Measurements from ENCODE around the gene NHSL2.
"Not testable (repeated sequence)": the region's sequence is repeated elsewhere in the genome, so short reads cannot be mapped to it uniquely, and the experiment has no call there.

Gene NHSL2

DNA sequence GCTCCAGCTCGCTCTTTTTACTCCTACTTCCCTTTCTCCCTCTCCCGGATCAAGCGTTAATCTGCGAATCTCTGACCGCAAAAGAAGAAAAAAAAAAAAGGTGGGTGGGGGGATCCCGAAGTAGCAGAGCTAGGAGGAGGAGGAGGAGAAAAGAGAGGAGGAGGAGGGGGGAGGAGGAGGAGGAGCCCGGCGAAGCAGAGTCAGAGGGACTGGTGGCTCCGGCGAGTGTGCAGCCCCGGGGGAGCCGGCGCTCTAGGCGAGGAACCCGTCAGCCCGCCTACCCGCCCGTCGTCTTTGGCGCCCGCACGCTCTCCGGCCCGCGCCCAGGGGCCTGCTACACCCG lies at the start of gene NHSL2:
Gene NHSL2, plus strand, starts transcription at position 203 of the 343 bp plus-strand sequence.
- peak; percentile 13 for DNase-seq

DNA sequence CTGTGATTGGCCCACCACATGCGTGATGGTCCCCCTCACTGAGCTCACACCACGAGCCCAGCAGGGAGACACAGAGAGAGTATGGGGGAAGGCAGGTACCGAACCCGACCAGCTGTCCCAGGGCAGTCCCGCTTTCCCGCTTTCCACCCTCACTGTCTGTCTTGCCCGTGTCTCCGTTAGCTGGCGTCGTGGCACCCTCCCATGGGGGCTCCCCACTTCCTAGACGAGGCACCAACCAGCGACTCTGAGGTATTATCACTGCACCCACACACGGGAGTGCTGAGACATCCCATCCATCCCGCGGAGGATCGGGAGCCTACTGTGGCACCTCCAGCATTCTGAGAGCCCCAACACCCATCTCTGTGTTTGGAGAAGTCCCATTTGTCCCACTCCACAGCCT lies 43.0 kb upstream of the NHSL2 start:
- DNase-seq = no peak

DNA sequence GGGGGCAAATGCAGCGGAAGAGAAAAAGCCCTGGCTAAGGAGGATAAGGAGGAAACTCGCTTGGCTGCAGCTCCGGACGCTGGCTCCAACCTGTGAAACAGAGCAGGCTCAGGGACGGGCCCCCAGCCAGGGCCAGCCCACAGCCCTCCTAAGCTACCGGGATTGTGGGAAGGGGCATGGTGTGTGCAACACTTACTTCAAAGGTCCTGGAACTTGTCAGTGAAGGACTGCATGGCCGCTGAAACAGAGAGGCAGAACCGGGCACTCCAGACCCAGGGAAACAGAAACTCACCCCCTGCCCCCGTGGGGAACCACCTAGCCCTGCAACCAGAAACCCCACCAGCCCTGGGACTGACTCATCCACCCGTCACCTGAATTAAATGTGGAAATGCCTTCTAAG lies 41.1 kb upstream of the NHSL2 start:
- not testable (repeated sequence) for DNase-seq

DNA sequence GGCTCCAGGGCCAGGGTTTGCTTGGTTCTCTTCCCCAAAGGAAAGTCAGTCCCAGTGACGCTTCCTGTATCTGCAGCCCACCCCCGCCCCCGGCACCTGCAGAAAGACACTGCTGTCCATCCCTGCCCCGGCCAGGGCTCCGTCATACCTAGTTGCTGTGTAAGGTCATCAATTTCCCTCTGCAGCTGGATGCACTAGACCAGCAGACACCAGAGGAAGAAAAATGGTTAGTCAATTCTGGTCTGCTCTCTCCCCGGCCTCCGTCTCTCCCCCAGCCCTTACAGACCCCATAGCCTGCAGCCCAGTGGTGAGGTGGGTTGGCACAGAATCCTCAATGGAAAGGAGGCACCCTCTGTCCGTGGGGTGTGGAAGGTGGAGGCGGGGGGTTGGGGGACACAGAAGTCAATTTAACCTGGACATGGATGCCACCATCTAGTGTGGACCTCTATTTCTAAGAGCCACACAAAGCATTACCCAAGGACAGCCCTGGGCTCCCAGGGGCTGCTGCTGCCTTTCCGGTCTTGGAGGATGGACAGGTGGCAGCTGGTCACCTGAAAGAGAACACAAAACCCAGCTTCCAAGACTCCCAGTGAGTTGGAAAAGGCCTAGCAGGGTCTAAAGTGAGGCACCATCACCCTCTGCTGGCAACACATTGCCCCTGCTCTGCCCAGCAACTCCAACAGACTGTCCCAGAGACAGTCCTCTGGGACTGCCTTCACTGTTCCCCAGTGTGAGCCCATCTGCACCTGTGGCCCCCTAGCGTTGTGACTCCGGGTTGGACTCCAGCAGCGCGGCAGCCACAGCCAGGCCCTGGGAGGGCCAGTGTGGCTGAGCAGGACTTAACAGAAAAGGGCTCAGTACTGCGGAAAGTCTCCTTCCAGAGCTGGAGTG lies 40.2 kb upstream of the NHSL2 start:
- peak; percentile 9 for DNase-seq

DNA sequence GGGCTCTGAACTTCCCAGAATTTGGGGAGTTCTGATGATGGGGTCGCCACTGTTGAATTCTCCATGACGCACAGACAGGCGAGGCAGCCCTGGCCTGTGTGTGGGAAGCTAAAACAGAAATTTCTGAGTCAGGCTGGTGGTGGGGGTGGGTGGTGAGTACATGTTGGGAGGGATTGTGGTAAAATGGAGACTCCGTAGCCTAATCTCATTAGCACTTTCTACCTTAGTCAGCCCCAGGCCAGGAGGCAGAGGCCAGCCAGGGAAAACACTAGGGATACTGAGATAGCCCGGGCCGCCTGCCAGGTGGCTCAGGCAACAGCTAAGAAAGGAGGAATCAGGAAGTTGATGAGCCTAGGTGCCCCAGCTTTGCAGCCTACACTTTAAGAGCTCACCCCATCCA lies 39.3 kb upstream of the NHSL2 start:
- no peak for DNase-seq

DNA sequence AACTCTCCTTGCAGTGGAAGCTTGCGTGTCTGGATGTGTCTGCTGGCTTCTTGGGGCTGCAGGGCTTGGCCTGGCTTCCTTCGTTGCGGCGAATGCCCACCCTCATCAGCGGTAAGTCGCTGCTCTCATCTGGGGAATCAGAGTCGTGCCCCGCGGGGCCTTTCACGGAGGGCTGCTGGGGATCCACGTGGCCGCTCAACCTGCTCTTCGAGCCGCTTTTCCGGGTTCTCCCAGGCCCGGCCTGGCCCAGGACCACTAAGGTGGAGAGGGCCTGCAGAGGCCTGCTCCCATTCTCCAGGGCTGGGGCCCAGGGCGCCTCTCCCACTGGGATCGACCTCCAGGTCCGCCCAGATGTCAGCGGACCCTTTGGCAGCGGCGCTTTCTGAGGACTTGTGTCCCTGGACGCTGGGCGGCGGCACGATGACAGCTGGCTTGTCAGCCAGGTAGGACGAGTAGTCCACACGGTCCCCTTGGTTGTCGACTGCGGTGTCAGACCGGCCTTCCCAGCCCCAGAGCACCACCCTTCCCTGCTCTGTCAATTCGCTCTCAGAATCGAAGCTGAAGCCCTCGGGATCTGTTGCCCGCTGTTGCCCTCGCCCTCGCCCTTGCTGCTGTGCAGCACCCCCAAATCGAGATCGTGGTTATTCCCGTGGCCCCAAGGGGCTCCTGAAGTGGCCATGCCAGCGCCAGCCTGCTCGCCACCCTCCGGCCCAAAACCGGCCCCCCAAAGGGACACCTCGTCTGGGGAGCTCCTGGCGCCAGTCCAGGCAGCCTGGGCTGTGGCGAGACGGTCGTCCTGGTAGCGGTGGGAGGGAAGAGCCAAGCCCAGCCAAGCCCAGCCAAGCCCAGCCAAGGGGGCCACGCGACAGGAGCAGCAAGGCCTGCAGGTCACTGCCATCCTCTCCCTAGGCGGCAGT lies 37.8 kb upstream of the NHSL2 start:
- no peak for DNase-seq

DNA sequence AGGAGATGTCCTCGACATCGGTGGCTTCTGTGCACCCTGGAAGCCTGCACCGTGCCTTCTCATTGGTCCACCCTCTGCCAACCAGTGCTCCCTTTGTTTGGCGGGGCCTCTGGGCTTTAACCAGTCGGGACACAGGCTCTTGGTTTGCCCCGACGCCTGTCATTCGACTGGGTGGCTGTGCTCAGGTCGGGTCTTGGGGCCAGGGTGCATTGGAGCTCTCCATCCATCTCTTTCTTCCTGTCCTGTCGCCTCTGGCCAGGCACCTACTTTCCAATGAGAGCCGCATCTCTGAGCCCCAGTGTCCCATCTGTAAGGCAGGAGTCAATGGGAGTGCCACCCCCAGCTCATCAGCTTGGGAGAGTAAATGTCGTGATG lies 37.2 kb upstream of the NHSL2 start:
- no peak for DNase-seq

DNA sequence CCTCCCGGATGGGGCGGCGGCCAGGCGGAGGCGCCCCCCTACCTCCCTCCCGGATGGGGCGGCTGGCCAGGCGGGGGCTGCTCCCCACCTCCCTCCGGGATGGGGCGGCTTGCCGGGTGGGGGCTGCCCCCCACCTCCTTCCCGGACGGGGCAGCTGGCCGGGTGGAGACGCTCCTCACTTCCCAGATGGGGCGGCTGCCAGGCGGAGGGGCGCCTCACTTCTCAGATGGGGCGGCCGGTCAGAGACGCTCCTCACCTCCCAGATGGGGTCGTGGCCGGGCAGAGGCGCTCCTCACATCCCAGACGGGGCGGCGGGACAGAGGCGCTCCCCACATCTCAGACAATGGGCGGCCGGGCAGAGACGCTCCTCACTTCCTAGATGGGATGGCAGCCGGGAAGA lies 33.8 kb upstream of the NHSL2 start:
- DNase-seq = not testable (repeated sequence)

DNA sequence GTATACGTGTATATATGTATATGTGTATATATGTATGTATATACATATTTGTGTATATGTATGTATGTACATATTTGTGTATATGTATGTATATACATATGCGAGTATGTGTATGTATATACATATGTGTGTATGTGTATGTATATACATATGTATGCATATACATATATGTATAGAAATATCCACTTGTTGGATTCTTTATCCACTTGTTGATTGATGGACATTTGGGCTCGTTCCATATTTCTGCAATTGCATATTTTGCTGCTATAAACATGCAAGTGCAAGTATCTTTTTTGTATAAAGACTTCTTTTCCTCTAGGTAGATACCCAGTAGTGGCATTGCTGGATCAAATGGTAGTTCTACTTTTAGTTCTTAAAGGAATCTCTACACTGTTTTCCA lies 25.5 kb upstream of the NHSL2 start:
- DNase-seq = no peak

DNA sequence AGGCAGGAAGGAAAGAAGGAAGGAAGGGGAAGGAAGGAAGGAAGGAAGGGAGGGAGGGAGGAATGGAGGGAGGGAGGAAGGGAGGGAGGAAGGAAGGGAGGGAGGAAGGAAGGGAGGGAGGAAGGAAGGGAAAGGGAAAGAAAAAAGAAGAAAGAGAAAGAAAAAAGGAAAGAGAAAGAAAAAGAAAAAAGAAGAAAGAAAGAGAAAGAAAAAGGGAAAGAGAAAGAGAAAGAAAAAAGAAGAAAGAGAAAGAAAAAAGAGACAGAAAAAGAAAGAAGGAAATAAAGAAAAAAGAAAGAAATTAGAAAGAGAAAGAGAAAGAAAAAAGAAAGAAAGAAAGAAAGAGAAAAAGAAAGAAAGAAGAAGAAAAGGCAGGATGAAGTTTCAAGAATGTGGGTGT lies 15.0 kb upstream of the NHSL2 start:
- no peak for DNase-seq

DNA sequence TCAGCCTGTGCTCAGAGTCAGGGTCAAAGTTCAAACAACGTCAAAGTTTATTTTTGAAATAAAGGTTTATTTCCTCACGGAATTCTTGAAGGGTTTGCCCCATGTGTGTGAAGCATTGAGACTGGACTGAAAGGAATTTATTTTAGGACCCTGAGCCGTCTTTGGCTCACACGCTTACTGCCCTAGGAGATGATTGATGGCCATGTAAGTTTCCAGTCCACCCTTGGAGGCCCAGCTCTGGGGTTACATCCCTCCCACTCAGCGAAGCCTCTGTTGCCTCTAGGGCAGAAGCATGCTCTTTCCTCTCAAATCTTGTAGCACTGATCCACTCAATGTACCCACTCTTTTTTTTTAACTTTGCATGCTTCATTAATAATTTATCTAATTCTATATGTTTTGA lies 4.5 kb upstream of the NHSL2 start:
- DNase-seq = no peak

DNA sequence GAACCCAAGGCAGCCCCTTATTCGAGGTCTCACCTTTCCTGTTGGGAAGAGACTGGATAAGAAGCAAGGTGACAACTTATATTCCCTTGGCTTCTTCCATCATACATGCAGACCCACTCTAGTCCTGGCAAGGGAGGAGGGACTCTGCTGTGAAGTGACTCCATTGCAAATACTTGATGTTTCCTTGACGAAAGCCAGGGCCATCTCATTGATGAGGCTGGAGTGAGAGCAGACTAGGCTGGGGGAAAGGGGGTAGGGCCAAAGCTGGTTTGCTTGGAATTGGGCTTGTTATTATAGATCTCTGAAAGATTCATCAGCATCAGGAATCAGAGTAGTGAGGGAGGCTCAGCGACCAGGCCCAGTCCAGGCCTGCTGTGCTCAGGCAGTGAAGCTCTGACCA lies 2.3 kb upstream of the NHSL2 start:
- no peak for DNase-seq

DNA sequence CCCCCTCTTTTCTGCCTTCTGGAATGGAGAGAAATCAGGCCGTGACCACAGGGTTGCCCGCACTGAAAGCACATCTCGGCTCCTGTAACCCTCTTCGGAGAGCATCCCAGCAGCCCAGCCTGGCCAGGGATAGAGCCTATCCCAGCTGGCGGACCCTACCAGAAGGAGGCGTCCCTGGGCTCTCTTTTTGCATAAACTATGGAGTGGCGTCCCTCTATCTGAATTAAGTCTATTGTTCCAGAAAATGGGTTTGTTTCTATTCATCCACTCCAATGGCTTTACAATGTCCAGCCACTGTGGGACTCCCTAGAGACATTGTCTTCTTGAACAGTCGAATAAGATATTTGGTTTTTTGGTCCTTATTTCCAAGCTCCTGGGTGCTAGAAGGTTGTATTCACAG lies 689 bp upstream of the NHSL2 start:
- DNase-seq = no peak

DNA sequence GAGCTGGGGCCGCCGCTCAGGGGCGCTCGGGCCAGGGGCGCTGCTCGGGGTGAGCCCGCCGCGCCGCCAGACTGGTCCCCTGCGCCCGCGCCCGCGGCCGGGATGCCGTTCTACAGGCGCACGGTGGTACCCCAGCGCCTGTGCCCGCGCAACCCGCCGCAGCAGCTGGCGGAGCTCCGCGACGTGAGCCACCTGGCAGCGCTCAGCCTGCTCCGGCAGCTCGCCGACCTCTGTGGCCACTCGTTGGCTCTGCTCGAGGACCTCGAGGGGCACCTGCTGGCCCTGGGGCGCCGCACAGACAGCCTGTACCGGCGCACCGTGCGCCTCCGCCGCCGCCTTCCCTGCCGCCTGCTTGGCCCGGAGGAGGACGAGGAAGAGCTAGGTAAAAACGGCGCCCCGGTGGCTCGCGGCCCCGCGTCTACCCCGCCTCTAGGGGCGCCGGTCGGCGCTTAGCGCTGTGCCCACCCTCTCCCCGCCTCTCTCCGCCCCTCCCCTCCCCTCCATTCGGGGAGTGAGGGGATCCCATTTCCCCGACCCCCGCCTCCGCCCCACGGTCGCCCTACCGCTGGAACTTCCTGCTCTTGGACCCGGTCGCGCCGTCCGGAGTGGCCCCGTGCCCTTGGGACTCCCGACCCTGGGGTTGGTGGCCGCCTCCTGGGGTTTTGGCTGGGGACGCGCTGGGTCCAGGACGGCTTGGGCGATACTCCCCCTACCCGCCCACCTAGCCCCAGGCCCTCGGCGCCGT lies 513 bp downstream of the NHSL2 start:
- peak; percentile 13 for DNase-seq

DNA sequence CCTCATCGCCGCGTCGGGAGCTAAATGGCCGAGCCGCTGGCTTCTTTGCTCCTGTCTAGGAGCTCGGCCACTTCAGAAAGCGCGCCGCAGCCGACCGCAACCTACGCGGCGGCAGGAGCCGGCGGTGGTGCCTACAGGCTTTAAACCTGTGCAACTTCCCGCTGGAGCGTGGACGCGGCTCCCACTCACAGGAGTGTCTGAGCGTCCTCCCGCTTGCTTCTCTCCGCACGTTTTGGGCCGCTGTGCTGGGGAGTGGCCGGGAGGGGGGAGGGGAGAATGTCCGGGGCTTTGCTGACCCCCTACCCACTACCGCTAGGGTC lies 1.0 kb downstream of the NHSL2 start:
- no peak for DNase-seq

DNA sequence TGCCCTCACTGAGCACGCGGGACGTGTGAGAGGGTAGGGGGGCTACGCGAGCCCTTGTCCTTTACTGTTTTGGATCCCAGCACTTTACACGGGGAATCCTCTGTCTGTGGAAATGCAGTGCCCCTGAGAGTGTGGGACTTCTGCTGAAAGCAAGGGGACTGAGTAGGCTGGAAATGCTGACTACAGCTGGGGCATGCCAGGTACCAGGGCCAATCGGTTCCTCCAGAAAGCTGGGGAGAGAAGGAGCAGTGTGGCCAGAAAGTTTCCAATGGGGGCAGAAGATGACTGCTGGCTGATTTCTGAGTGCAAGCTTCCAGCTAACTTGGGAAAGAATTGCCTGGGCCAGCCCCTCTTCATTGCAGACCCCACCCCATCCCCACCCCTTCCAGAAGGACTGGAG lies 1.5 kb downstream of the NHSL2 start:
- no peak for DNase-seq

DNA sequence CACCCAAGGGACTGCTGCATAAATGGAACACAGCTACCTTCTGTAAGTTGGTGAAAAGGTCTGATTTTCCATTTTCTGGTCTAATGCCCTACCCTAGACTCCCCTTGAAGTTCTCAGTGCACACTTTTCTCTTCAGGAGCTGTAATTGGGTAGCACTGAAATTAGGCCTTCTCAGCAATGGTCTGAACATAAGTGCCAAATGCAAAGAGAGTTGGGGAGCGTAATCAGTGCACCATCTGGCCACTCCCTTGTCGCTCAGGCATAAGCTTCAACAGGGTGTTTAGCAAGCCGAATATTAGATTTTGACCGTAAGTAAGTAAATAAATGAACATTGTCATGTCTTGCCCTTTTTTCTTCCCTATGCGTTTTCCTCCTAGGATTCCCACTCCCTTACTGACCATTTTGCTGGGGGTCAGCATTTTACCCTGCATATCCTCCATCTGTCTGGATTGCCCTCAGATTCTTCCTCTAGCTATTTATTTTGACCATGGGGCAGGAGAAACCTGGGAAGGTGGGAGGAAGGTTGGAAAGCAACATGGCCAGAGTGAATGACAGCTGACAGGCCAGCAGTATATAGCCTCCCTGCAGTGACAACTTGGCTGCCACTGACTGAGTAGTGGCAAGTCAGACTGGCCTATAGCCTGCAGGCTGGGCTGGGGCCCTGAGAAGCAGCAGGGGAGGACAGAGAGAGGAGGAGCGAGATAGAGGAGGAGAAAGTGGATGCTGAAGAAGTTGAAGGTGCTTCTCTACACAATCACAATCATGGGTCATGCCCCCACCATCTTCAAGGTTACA lies 2.7 kb downstream of the NHSL2 start:
- DNase-seq = no peak

DNA sequence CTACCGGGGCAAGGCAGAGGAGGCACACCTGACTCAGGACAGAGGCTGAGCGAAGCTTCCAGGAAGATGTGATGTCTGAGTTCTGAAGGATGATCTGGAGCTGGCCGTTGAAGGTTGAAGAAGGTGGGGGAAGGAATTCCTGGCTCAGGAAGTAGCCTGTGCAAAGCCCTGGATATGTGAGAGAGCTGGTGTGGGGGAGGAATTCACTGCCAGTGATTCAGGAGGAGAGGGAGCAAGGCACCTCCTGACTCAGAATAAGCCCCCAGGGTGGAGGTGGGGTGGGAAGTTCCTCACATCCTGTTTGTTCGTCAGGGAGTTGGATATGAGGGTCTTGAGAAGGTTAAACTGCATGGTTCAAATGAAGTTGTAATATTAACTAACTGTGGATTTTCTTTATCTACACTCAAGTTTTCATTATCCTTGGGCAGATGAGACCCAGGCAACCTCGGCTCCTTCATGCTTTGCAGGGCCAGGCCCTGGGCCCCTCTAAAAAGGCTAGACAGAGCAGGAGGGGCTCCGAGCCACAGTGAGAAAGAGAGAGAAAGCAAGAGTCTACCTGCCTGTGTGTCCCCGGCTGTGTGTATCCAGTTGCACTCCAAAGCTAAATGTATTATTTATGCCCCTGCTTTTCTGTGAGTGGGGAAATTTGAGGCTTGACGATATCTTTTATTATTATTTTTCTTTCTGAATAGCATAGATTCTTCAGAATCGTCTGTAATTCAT lies 7.1 kb downstream of the NHSL2 start:
- DNase-seq = no peak

DNA sequence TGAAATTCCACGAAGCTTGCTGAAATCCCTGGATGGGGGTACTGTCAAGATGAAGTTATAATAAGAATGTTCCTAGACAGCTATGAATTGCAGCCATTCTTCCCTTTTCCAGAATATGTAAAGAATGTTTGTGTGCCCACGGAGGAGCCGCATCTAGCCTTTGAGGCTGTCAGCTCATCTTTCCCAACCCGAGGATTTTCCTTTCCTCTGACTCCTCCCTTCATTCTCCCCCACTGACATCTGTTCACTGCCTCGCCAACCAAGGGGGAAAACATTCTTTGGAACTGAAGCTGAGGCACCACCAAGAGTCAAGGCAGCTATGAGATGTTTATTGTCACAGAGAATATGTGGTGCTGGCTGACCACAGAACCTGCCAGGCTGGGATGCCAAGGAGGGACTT lies 8.8 kb downstream of the NHSL2 start:
- no peak for DNase-seq

DNA sequence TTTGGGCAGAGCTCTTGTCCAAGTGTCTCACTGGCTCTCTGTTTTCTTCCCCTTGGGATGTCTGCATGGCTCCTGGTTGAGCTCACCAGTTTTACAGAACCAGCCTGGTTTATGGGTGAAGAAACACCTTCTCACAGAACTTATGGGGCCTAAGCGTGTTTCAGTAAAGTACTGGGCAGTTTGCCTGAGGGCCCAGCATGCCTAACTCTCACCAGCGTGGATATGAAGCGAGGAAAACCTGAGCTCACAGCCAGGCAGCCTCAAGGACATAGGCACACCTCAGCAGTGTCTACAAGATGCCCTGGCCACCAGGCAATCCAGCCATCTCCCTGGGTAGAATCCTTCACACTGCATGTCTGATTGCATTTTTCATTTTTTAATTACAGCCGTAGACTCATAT lies 9.2 kb downstream of the NHSL2 start:
- DNase-seq = no peak

DNA sequence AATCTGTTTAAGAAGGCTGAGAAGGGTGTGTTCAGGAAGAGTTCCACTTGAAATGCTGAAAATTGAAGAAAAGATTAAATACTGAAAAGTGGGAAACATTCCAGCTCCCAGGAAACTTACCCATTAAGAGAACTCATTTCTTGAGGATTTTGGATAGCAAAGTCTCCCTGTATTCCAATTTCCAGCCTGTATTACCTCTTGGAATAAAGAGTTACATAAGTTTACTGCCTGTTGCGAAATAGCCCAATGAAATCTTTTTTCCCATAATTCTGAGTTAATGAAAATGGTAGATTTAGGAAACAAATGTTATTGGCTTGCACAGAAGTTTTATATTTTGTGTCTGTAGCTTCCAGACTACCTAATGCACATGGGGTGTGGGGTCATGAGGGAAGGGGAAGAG lies 12.0 kb downstream of the NHSL2 start:
- no peak for DNase-seq

DNA sequence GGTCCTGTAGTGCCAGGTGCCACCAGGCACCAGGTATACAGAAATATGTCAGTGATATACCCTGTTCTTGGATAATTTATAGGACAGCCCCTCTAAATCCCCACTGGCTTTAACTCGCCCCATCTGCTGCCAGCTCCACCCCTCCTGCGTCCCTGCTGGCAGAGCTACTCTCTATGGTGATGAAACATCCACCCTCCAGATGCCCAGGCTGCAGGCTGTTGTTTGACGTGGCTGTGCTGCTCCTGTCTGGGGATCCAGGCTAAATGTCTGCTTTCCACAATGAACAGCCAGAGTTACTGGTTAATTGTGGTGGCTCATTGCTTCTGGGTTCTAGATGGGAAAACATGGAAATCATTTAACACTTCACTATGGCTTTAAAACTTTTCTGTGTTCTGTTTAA lies 12.9 kb downstream of the NHSL2 start:
- no peak for DNase-seq

Measured in activated CD4-positive, alpha-beta T cell treated with anti-CD3 and anti-CD28 coated beads, Interleukin-10, Interleukin-2, amounts not matched to agents 100 ng/mL and 50 ng/mL, durations not matched to agents 16 hours and 8 hours (primary cell).